GM21723 (cell line): ENCODE results near the gene EVX1.

Experiments
- ATAC-seq: cut with Tn5 transposase; IDR thresholded peaks from one replicate; pipeline ENCODE4 v1.9.1; 2021; ENCODE audit warnings: mild to moderate bottlenecking, moderate library complexity; ENCODE audit not compliant: unreplicated experiment

Gene EVX1

GRCh38 chr7:27224983-27225934 is 17.3 kb upstream of the EVX1 start:
- ATAC-seq = no peak

DNA sequence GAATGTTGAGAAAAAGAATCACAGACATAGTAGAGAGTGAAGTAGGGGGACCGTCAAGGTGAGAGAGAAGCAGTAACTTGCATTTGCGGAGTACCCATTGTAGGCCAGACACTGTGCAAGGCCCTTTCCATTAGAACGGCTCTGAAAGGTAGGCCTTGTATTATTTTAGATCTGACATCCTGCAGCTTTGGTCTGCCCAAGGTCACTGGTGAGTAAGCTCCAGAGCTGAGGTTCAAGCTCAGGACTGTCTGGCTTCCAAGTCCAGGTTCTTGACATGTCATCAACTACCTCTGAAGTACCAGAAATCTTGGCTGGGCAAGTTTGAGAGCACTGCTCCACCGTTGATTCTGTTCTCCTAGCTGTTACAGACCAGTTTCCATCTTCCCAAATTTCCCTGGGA is 13.2 kb upstream of the EVX1 start:
- ATAC-seq = no peak

- no peak for ATAC-seq
These were observed 7.0 kb upstream of the EVX1 start for GRCh38 chr7:27235387-27236311.

GRCh38 chr7:27237735-27238334 is 4.8 kb upstream of the EVX1 start:
- no peak for ATAC-seq

GRCh38 chr7:27238979-27239386 is 3.6 kb upstream of the EVX1 start:
- no peak for ATAC-seq

GRCh38 chr7:27239387-27240014 is 3.1 kb upstream of the EVX1 start:
- no peak for ATAC-seq

DNA sequence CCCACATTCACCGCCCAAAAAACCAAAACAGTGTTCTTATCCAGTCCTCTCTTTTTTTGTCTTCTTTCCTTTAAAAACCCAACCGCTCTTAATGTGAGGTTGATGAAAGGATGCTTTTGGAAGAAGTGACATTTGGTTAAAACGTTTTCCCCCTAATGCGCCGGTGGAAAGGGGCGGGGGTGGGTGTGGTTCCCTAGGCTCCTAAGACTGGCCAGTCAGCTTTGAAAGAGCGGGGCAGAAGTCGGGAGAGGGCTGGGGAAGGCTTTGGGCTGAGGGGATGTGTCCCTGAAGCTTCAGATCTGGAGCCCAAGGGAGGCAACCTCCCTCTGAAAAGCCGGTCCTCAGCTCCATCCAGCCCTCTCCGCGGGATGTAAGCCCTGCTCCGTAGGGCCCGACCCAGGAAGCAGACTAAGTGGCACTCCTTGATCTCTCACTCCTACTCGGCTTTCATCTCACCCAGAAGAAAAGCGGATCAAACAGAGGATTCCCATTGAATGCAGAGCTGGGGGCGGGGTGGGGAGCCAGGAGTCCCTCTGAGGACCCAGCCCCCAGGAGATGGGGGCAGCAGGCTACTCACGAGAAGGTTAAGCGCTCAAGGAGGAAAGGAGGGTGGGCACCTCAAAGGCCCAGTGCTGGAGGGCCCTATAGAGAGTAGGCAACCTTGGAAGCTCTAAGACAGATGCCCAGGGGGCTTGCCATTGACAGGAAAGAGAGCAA is 2.4 kb upstream of the EVX1 start:
- ATAC-seq = no peak

DNA sequence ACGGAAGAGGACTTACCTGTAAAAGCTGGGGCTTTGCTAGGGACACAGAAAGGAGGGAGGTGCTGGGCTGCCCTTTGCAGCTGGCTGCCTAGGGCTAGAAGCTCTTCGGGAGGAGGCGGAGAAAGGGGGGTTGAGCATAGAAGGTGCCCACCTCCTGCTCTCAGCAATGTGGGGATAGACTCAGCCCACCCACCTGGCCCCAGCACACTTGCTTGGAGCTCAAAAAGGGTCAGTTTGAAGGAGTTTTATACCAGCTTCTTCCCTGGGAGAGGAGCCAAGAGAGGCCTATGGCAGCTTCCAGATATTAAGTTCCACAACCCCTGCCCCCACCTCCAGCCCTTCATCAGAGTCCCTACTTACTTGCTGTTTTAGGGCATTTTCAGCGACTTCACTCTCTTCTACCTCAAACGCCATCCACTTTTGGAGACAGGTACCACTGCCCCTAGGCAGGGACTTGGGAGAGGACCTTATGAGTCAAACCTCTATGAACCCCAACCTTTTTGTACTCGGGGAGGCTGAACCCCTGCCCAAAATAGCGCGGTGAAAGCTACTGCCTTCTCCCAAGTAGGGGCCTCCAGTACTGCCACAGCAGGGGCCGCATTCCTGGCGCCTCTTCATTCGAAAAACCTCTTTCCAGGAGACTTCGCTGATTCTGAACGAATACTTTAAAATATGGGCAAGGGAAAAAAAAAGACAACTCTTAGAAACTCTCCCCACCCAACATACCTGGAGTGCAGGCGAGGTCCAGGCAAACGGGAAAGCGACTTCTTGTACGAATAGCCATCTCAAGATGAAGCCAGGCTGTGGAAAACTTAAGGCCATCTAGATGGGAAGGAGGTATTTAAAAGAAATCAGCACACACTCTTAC is 1.2 kb upstream of the EVX1 start:
- ATAC-seq = no peak

DNA sequence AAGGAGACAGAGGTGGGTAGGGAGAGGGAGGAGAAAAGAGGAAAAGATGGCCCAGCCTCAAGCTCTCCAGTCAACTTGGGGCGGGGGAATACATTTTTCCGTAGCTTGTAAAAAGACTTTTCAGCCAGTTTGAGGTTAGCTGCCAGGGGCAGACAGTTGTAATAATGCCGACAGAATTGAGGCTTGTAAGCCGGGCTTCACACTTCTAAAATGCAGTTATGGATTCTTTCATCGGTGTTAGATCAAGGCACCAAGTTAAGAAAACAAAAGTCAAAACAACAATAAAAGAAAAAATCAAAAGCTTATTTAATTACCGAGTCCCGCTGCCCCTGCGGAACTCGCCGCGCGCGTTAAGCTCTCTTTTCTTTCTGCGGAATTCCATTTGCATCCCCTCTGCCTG is 448 bp upstream of the EVX1 start:
- ATAC-seq = no peak

GRCh38 chr7:27243340-27244163 is 950 bp downstream of the EVX1 start:
- no peak for ATAC-seq

GRCh38 chr7:27244488-27245123 is 2.0 kb downstream of the EVX1 start:
- ATAC-seq = no peak

GRCh38 chr7:27245124-27245797 is 2.7 kb downstream of the EVX1 start:
- no peak for ATAC-seq

GRCh38 chr7:27245798-27246691 is 3.4 kb downstream of the EVX1 start:
- no peak for ATAC-seq

GRCh38 chr7:27247000-27247399 is 4.4 kb downstream of the EVX1 start:
- ATAC-seq = no peak

GRCh38 chr7:27247452-27248426 is 5.1 kb downstream of the EVX1 start:
- ATAC-seq = no peak
